Liver (tissue), 3 donors: ENCODE data around the gene PRR23E.

Experiments
- ATF3 ChIP-seq: IDR thresholded peaks from 2 replicates; pipeline ENCODE4 v1.6.1; 2016; ENCODE audit warnings: antibody characterized with exemption
- CTCF ChIP-seq: fragments of 150-350 bp; IDR thresholded peaks from 2 replicates; pipeline ENCODE4 v1.5.1; 2017; ENCODE audit warnings: improper control_type of control experiment, low read depth, low read length; ENCODE audit not compliant: missing input control
- FOXA1 ChIP-seq: IDR thresholded peaks from 2 replicates; pipeline ENCODE4 v1.6.1; 2016; ENCODE audit warnings: antibody characterized with exemption
- MAX ChIP-seq: IDR thresholded peaks from 2 replicates; pipeline ENCODE4 v1.6.1; 2016; ENCODE audit warnings: antibody characterized with exemption
- RAD21 ChIP-seq, 2 donors: IDR thresholded peaks; 2 replicates each; pipeline ENCODE4 v1.6.1; 2016; ENCODE audit warnings: antibody characterized with exemption in 2 of 2, mild to moderate bottlenecking in 2 of 2
- REST ChIP-seq: IDR thresholded peaks from 2 replicates; pipeline ENCODE4 v1.6.1; 2016; ENCODE audit warnings: antibody characterized with exemption, mild to moderate bottlenecking
- SP1 ChIP-seq: IDR thresholded peaks from 2 replicates; pipeline ENCODE4 v1.6.1; 2018; ENCODE audit warnings: antibody characterized with exemption, mild to moderate bottlenecking
- TAF1 ChIP-seq: conservative IDR thresholded peaks from 2 replicates; pipeline ENCODE4 v1.6.1; 2016; ENCODE audit warnings: antibody characterized with exemption, mild to moderate bottlenecking
- YY1 ChIP-seq: IDR thresholded peaks from 2 replicates; pipeline ENCODE4 v1.6.1; 2016; ENCODE audit warnings: antibody characterized with exemption, mild to moderate bottlenecking
- ZBTB33 ChIP-seq: IDR thresholded peaks from 2 replicates; pipeline ENCODE4 v1.6.1; 2016; ENCODE audit warnings: antibody characterized with exemption
- donor health status: healthy.
- donor health status: healthy.

- TF ChIP-seq CTCF (no peak), TAF1 (no peak), REST (no peak), FOXA1 (no peak), ATF3 (no peak), SP1 (no peak), MAX (no peak), RAD21 (IDR thresholded peaks at IDR 0.05) (no peak), YY1 (no peak), ZBTB33 (no peak)
Measured at GRCh38 chr3:127174715-127175140, 18.2 kb upstream of the PRR23E start.
